ENCODE measurements around the gene CRYBB1.

CRYBB1 gene

GRCh38 chr22:26551568-26551967 lies 66.3 kb downstream of the CRYBB1 start:
- no peak for DNase-seq (ENCODE audit: low read depth)

GRCh38 chr22:26550498-26551033 lies 67.3 kb downstream of the CRYBB1 start:
- DNase-seq (ENCODE audit: low read depth), result no peak

GRCh38 chr22:26549902-26550497 lies 67.8 kb downstream of the CRYBB1 start:
- no peak for DNase-seq (ENCODE audit: low read depth)
